Sigmoid colon (tissue), 7 donors: ENCODE measurements around the gene ASMTL. TPM values are rescaled to one million over a fixed set of nuclear protein-coding genes. Genes with fewer than 3 reads are reported as not detected.
"Not testable (repeated sequence)": the region's sequence is repeated elsewhere in the genome, so short reads cannot be mapped to it uniquely, and the experiment has no call there.

ENCODE experiments used
- DNase-seq: peaks from one replicate; pipeline ENCODE4 v3.0.0-alpha.2; 2019
- H3K27ac ChIP-seq, 4 donors: fragments of 200-600 bp; sonication (generic); one replicate each; pipeline ENCODE4 v1.5.1; 2016 to 2019; ENCODE audit warnings: mild to moderate bottlenecking in 1 of 4
- H3K27me3 ChIP-seq, 3 donors: fragments of 200-600 bp; sonication (generic); one replicate each; pipeline ENCODE4 v1.5.1; 2019; ENCODE audit warnings: mild to moderate bottlenecking in 1 of 3
- H3K36me3 ChIP-seq, 4 donors: fragments of 200-600 bp; sonication (generic); one replicate each; pipeline ENCODE4 v1.5.1; 2016 to 2019
- H3K4me1 ChIP-seq, 4 donors: fragments of 200-600 bp; sonication (generic); one replicate each; pipeline ENCODE4 v1.5.1; 2017 to 2019
- H3K4me3 ChIP-seq, 4 donors: fragments of 200-600 bp; sonication (generic); one replicate each; pipeline ENCODE4 v1.5.1; 2017 to 2019; ENCODE audit warnings: mild to moderate bottlenecking in 2 of 4, moderate library complexity in 1 of 4
- H3K9me3 ChIP-seq, 4 donors: fragments of 200-600 bp in 3 of 4; sonication (generic) in 3 of 4; one replicate each; pipeline versions ENCODE4 v1.5.1 to v1.6.1; 2013 to 2019
- CTCF ChIP-seq, 4 experiments: fragments of 450-650 bp in 3 of 4; fragments of 200-600 bp in 1 of 4; IDR thresholded peaks; one replicate each; pipeline ENCODE4 v1.5.1; 2016 to 2019; ENCODE audit warnings: antibody characterized with exemption in 4 of 4, mild to moderate bottlenecking in 3 of 4, moderate library complexity in 2 of 4
- EP300 ChIP-seq, 4 donors: sonication (generic); formaldehyde crosslinking; IDR thresholded peaks; one replicate each; pipeline ENCODE4 v1.6.1; 2017; ENCODE audit warnings: antibody characterized with exemption in 4 of 4
- POLR2A ChIP-seq, 2 donors: fragments of 450-650 bp; IDR thresholded peaks; one replicate each; pipeline ENCODE4 v1.6.1; 2016; ENCODE audit warnings: antibody characterized with exemption in 2 of 2, mild to moderate bottlenecking in 2 of 2, moderate library complexity in 2 of 2
- POLR2AphosphoS5 ChIP-seq, 4 donors: sonication (generic); formaldehyde crosslinking; IDR thresholded peaks; one replicate each; pipeline ENCODE4 v1.6.1; 2017; ENCODE audit warnings: antibody characterized with exemption in 4 of 4
- WGBS, 2 donors: extraction: QIAGEN DNeasy Blood & Tissue Kit; methylation state at CpG; one replicate each; pipeline ENCODE4 v1.1.7; 2013; 5-methylcytosine and 5-hydroxymethylcytosine counted together
- intact Hi-C: fragments of 100-400 bp; cut with DNase I; formaldehyde crosslinking; loops from one replicate; pipeline ENCODE4 v1.15.1; 2023
- polyA plus RNA-seq, 3 donors: library from polyadenylated mRNA; stranded (reverse); fragments of 200-250 nt; gene quantifications; one replicate each; pipeline ENCODE4 v1.2.3, GENCODE V29; 2013
- total RNA-seq, 4 donors: library from RNA; depleted of rRNA; stranded (reverse); fragments of >200 nt; gene quantifications; one replicate each; pipeline ENCODE4 v1.1.0, GENCODE V29; 2016
- donor health status: healthy with polysubstance abuse.
- donor health status: Bipolar disorder and iron deficiency.
- donor health status: healthy.

Gene ASMTL
- total and polyA plus RNA-seq, 7 donors = 11.8 to 30.6 (median 24.0) TPM

- Histone ChIP-seq H3K4me1 (no peaks in the 10 kb centered on the region), H3K27ac (no peak overlapping the region), H3K4me3 (no peak overlapping the region), H3K36me3 (no peaks in the 10 kb centered on the region), H3K27me3 (peaks cover 0 to 18% (median 0%) of the 10 kb centered on the region in 3 donors), H3K9me3 (no peaks in the 10 kb centered on the region)
- peak; percentile 14 for DNase-seq
- WGBS, 2 donors = 87 to 88% methylated on average over 9 of the region's 9 CpGs
- intact Hi-C loops = no loop called here
- no peak for TF ChIP-seq EP300 (IDR thresholded peaks at IDR 0.05)
- no peak for TF ChIP-seq POLR2AphosphoS5 (IDR thresholded peaks at IDR 0.05)
- no peak for TF ChIP-seq CTCF (IDR thresholded peaks at IDR 0.05)
- TF ChIP-seq POLR2A (IDR thresholded peaks at IDR 0.05) = no peak
Measured at GRCh38 chrX:1485033-1485432, 32.3 kb upstream of the ASMTL start.

GRCh38 chrX:1484638-1485019, 31.9 kb upstream of the ASMTL start:
- no peaks in the 10 kb centered on the region for H3K9me3 ChIP-seq
- TF ChIP-seq POLR2AphosphoS5 (IDR thresholded peaks at IDR 0.05) (no peak), CTCF (IDR thresholded peaks at IDR 0.05) (no peak), POLR2A (IDR thresholded peaks at IDR 0.05) (no peak), EP300 (IDR thresholded peaks at IDR 0.05) (no peak)
- H3K4me3 ChIP-seq = no peak overlapping the region
- no peak for DNase-seq
- no peaks in the 10 kb centered on the region for H3K4me1 ChIP-seq
- 80 to 81% methylated on average over 5 of the region's 5 CpGs for WGBS, 2 donors
- H3K36me3 ChIP-seq = no peaks in the 10 kb centered on the region
- H3K27me3 ChIP-seq = peaks cover 0 to 18% (median 0%) of the 10 kb centered on the region in 3 donors
- no peak overlapping the region for H3K27ac ChIP-seq
- intact Hi-C loops = no loop called here

- H3K4me3 ChIP-seq = no peak overlapping the region
- 75 to 80% methylated on average over 15 of the region's 15 CpGs for WGBS, 2 donors
- no peaks in the 10 kb centered on the region for H3K36me3 ChIP-seq
- no peaks in the 10 kb centered on the region for H3K4me1 ChIP-seq
- intact Hi-C loops = no loop called here
- peaks cover 0 to 18% (median 0%) of the 10 kb centered on the region in 3 donors for H3K27me3 ChIP-seq
- TF ChIP-seq EP300 (IDR thresholded peaks at IDR 0.05) = no peak
- no peak for TF ChIP-seq POLR2AphosphoS5 (IDR thresholded peaks at IDR 0.05)
- no peak for TF ChIP-seq CTCF (IDR thresholded peaks at IDR 0.05)
- no peak for TF ChIP-seq POLR2A (IDR thresholded peaks at IDR 0.05)
- peaks cover 0 to 2% (median 0%) of the 10 kb centered on the region in 4 donors for H3K9me3 ChIP-seq
- H3K27ac ChIP-seq = no peak overlapping the region
- peak; percentile 17 for DNase-seq
Measured at GRCh38 chrX:1483843-1484637, 31.3 kb upstream of the ASMTL start.

GRCh38 chrX:1482530-1482928, 29.8 kb upstream of the ASMTL start:
- peak overlapping the region in 1 of 4 donors; percentile 23 for H3K27ac ChIP-seq
- 100% methylated on average over 1 of the region's 2 CpGs; no CpG with 5 or more reads in 1 of the 2 donors for WGBS, 2 donors
- H3K4me1 ChIP-seq, H3K9me3 ChIP-seq, H3K4me3 ChIP-seq, DNase-seq, H3K36me3 ChIP-seq, intact Hi-C loops: not testable (repeated sequence)
- H3K27me3 ChIP-seq = peaks cover 0 to 18% (median 0%) of the 10 kb centered on the region in 3 donors

- 6 to 22% methylated on average over 26 of the region's 26 CpGs for WGBS, 2 donors
- intact Hi-C loops = no loop called here
- Histone ChIP-seq H3K9me3 (peaks cover 0 to 2% (median 0%) of the 10 kb centered on the region in 4 donors), H3K27ac (peak overlapping the region in 2 of 4 donors; percentile 23 to 40), H3K27me3 (peaks cover 0 to 18% (median 0%) of the 10 kb centered on the region in 3 donors), H3K4me1 (no peaks in the 10 kb centered on the region), H3K4me3 (no peak overlapping the region), H3K36me3 (no peaks in the 10 kb centered on the region)
- peak; percentile 78 for DNase-seq
- TF ChIP-seq POLR2AphosphoS5 (IDR thresholded peaks at IDR 0.05) (peak in 2 of 4 donors; percentile 52 to 53), EP300 (IDR thresholded peaks at IDR 0.05) (peak in 2 of 4 donors; percentile 17 to 44), POLR2A (IDR thresholded peaks at IDR 0.05) (no peak)
Measured at GRCh38 chrX:1481636-1482529, 29.2 kb upstream of the ASMTL start.
